AG10803 (cell line): ENCODE data around the gene LRP5.
"Not testable (repeated sequence)": the region's sequence is repeated elsewhere in the genome, so short reads cannot be mapped to it uniquely, and the experiment has no call there.

Source experiments
- DNase-seq: peaks from one replicate; pipeline ENCODE4 v3.0.0; 2010; ENCODE audit warnings: low read depth
- H3K4me3 ChIP-seq: 2 replicates; pipeline ENCODE4 v1.5.1; 2011; ENCODE audit warnings: mild to moderate bottlenecking, low read length, control low read depth
- TF ChIP-seq, protein P1 (sequence below): conservative IDR thresholded peaks from 2 replicates; pipeline ENCODE4 v1.5.1; 2011; ENCODE audit warnings: mild to moderate bottlenecking, low read length, control low read depth, inconsistent platforms

The LRP5 gene

DNA sequence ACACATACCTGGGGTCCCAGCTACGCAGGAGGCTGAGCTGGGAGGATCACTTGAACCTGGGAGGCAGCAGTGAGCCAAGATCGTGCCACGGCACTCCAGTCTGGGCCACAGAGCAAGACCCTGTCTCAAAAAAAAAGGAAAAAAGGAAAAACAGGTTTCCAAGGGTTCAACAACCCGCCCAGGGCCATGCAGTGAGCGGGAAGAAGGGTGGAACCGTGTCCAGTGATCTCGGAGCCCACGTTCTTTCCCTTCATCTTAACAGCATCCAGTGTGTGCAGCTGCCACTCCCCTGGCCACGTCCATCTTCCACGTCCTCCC, 14.9 kb upstream of the LRP5 start:
- DNase-seq = no peak
- TF ChIP-seq, protein P1, sequence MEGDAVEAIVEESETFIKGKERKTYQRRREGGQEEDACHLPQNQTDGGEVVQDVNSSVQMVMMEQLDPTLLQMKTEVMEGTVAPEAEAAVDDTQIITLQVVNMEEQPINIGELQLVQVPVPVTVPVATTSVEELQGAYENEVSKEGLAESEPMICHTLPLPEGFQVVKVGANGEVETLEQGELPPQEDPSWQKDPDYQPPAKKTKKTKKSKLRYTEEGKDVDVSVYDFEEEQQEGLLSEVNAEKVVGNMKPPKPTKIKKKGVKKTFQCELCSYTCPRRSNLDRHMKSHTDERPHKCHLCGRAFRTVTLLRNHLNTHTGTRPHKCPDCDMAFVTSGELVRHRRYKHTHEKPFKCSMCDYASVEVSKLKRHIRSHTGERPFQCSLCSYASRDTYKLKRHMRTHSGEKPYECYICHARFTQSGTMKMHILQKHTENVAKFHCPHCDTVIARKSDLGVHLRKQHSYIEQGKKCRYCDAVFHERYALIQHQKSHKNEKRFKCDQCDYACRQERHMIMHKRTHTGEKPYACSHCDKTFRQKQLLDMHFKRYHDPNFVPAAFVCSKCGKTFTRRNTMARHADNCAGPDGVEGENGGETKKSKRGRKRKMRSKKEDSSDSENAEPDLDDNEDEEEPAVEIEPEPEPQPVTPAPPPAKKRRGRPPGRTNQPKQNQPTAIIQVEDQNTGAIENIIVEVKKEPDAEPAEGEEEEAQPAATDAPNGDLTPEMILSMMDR = no peak
- peak overlapping the region; percentile 24; the same call in 1 of the 2 replicates for H3K4me3 ChIP-seq

DNA sequence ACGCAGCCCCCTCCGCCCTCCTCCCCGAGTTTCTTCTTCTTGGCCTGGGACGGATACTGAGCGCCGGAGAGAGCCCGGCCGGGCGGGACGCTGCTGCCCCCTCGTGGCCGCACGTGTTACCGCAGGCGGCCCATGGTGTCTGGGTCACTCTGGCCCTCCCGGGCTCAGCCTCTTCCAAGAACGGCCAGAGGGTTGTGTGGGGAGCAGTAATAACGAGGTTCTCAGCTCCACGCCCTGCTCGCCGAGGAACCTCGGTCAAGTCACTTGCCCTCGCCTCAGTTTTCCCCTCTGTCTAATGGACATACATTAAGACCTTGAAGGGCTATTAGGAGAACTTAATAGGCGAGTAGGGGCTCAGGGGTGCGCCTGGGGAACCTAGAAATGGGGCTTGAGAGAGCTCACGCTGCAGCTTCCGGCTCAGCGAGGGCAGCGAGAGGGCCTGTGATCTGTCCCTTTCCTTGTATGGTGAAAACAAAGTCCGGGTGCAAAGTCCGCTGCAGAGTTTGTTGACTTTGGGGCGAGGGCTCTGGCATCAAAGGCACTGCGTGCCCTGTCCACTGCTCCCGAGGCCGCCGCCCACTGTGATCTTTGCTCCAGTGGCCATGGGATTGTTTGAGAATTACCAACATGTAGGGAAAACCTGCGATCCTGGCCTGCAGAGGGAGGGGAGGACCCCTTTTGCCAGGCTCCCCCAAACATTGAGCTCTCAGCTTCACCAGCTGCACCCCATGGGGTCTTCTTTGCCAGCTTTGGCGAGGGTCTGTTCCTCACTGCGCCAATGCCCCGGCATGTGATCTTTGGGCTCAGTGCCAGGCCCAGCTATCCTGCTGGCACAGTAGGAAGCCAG, 14.4 kb upstream of the LRP5 start:
- peak overlapping the region; percentile 24; the same call in 1 of the 2 replicates for H3K4me3 ChIP-seq
- peak; percentile 62 for DNase-seq
- TF ChIP-seq, protein P1 = peak; percentile 80

DNA sequence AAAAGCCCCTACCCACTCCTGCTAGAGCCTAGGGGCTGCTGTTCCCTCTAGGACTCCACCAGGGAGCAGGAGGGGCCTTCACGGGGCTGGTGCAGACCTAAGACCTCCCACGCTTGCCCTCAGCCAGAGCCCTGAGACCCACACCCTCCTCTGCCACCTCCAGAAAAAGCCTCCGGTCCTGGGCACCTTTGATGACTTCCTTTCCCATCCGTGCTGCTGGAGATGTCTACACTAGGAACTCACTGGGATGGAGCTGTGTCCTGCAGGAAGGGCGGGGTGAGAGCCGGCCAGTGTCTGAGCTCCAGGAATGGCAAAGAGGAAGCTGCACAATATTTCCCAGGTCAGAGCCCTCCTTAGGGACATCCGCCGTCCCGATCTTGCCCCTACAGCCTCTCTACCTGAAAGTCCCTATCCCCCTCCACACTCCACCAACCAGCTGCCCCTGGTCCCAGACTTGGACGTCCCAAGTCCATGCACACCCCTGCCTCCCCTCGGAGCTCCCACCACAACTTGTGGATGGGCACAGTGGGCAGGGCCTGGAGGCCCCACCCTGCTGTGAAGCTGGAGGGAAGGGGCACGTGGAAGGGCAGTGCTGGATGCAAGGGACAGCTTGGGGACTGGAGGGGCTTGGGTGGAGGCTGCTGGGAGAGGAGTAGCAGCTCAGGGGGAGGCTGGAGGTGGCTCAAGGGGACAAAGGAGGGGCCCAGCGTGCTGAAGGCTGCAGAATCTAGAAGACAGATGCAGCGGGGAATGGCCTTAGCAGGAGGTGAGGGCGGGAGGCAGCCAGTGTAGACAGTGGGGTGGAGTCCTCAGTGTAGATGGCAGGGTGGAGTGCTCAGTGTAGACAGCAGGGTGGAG, 13.5 kb upstream of the LRP5 start:
- H3K4me3 ChIP-seq = no peak overlapping the region
- TF ChIP-seq, protein P1 = no peak
- no peak for DNase-seq

DNA sequence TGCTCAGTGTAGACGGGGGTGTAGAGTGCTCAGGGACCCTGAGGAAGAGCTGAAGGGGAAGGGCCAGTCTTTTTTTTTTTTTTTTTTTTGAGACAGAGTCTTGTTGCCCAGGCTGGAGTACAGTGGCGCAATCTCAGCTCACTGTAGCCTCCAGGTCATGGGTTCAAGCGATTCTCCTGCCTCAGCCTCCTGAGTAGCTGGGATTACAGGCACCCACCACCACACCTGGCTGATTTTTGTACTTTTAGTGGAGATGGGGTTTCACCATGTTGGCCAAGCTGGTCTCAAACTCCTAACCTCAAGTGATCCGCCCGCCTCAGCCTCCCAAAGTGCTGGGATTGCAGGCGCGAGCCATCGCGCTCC, 12.9 kb upstream of the LRP5 start:
- not testable (repeated sequence) for DNase-seq, H3K4me3 ChIP-seq

DNA sequence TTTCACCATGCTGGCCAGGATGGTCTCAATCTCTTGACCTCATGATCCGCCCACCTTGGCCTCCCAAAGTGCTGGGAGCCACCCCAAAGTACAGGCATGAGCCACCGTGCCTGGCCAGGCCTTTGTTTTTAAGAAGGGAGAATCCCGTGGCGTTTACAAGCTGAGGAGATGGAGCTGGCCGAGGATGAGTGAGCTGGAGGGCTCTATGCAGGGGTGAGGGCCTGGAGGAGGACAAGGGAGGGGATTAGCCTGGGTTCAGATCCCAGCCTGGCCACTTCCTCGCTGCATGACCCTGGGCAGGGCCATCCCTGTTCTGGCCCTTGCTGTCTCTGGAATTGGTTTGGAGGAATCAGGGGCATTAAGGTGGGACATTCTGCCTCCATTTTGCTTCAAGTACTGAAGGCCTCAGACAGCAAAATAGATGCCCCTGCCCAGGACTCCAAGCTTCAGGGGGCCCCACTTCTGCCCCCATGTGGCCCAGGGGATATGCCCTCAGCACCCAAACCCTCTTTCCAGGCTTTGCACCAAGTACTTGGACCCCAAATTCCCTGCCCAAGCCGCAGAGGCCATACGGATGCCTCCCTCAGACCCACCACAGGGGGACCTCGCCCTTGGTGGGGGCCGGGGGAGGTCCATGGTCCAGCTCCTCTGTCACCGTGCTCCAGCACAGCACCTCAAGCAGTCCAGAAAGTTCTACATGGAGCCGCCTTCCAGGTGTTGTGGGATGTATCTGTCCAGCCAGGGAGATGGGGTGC, 12.1 kb upstream of the LRP5 start:
- TF ChIP-seq, protein P1 = no peak
- no peak overlapping the region for H3K4me3 ChIP-seq
- DNase-seq = no peak

DNA sequence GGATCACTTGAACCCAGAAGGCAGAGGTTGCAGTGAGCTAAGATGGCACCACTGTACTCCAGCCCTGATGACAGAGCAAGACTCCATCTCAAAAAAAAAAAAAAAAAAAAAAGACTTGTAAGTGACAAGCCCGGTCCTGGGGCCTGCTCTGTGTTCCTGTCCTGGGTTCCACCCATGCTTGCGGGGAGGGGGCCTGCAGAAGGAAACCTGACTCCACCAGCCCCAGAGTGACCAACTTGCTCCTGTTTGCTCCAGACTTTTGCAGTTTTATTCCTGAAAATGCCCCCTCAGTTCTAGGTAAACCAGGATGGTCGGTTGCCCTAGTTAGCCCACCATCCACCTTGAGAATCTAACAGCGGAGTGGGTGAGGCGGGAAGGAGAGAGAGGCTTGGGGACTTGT, 10.1 kb upstream of the LRP5 start:
- no peak overlapping the region for H3K4me3 ChIP-seq
- TF ChIP-seq, protein P1 = no peak
- no peak for DNase-seq

DNA sequence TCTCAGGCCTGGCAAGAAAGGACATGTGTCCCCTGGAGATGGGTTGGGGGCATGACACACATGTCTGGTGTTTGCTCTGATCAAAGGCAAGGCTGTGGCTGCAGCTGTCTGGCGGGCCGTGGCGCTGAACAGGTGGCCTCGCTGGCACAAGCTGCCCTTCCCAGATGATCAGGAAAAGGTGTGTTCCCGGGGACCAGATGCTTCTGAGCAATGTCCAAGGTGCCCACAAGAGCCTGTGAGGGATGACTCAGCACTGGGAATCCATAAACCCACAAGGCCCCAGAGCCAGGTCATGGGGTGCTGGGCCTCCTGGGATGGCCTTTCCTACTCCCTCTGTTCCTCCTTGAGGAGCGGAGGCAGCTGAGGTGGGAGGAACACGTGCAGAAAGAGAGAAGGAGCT, 9.7 kb upstream of the LRP5 start:
- peak; percentile 58 for DNase-seq
- no peak overlapping the region for H3K4me3 ChIP-seq
- TF ChIP-seq, protein P1 = no peak
